ENCODE measurements around the gene AGAP5. TPM values are rescaled to one million over a fixed set of nuclear protein-coding genes. Genes with fewer than 3 reads are reported as not detected.
"Not testable (repeated sequence)": the region's sequence is repeated elsewhere in the genome, so short reads cannot be mapped to it uniquely, and the experiment has no call there.

Gene AGAP5
- total RNA-seq, 1 donor from 2014 or later, result 8.0 TPM

- Mint-ChIP-seq H3K36me3 (ENCODE audit: low read depth, unreplicated experiment) (peaks cover 14% of the 10 kb centered on the region), H3K9me3 (ENCODE audit: unreplicated experiment) (no peaks in the 10 kb centered on the region), H3K27ac (ENCODE audit: unreplicated experiment) (peak overlapping the region; percentile 30), H3K4me1 (ENCODE audit: unreplicated experiment) (peaks cover 8% of the 10 kb centered on the region), H3K27me3 (ENCODE audit: unreplicated experiment) (no peaks in the 10 kb centered on the region), H3K4me3 (ENCODE audit: unreplicated experiment) (no peak overlapping the region)
- TF ChIP-seq, protein P1, sequence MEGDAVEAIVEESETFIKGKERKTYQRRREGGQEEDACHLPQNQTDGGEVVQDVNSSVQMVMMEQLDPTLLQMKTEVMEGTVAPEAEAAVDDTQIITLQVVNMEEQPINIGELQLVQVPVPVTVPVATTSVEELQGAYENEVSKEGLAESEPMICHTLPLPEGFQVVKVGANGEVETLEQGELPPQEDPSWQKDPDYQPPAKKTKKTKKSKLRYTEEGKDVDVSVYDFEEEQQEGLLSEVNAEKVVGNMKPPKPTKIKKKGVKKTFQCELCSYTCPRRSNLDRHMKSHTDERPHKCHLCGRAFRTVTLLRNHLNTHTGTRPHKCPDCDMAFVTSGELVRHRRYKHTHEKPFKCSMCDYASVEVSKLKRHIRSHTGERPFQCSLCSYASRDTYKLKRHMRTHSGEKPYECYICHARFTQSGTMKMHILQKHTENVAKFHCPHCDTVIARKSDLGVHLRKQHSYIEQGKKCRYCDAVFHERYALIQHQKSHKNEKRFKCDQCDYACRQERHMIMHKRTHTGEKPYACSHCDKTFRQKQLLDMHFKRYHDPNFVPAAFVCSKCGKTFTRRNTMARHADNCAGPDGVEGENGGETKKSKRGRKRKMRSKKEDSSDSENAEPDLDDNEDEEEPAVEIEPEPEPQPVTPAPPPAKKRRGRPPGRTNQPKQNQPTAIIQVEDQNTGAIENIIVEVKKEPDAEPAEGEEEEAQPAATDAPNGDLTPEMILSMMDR (IDR thresholded peaks at IDR 0.05; ENCODE audit: unreplicated experiment), result no peak
- DNase-seq (ENCODE audit: low spot score), result no peak
Observed at GRCh38 chr10:73717556-73717955, 19.6 kb upstream of the AGAP5 start.

DNA sequence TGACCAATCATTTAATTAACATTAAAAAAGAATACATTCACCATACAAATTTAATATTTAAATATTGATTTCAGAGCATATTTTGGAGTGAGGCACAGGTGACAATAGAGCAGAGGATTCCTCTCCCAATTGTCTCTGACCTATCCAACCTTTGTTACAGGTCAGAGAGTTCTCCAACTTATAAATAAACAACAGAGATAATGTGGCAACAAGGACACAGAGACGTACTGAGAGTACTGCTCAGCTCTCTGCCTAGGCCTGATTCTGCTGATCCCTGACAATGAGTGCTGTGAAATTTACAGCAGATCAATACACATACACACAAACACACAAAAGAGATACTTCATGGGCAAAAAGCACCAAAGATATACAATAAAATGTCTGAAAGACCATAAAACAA, 18.3 kb upstream of the AGAP5 start:
- H3K4me1 Mint-ChIP-seq (ENCODE audit: unreplicated experiment), result peaks cover 8% of the 10 kb centered on the region
- TF ChIP-seq, protein P1 (IDR thresholded peaks at IDR 0.05; ENCODE audit: unreplicated experiment), result no peak
- H3K27ac Mint-ChIP-seq (ENCODE audit: unreplicated experiment), result no peak overlapping the region
- no peak for DNase-seq (ENCODE audit: low spot score)
- H3K9me3 Mint-ChIP-seq (ENCODE audit: unreplicated experiment), result no peaks in the 10 kb centered on the region
- no peaks in the 10 kb centered on the region for H3K27me3 Mint-ChIP-seq (ENCODE audit: unreplicated experiment)
- peaks cover 14% of the 10 kb centered on the region for H3K36me3 Mint-ChIP-seq (ENCODE audit: low read depth, unreplicated experiment)
- no peak overlapping the region for H3K4me3 Mint-ChIP-seq (ENCODE audit: unreplicated experiment)

DNA sequence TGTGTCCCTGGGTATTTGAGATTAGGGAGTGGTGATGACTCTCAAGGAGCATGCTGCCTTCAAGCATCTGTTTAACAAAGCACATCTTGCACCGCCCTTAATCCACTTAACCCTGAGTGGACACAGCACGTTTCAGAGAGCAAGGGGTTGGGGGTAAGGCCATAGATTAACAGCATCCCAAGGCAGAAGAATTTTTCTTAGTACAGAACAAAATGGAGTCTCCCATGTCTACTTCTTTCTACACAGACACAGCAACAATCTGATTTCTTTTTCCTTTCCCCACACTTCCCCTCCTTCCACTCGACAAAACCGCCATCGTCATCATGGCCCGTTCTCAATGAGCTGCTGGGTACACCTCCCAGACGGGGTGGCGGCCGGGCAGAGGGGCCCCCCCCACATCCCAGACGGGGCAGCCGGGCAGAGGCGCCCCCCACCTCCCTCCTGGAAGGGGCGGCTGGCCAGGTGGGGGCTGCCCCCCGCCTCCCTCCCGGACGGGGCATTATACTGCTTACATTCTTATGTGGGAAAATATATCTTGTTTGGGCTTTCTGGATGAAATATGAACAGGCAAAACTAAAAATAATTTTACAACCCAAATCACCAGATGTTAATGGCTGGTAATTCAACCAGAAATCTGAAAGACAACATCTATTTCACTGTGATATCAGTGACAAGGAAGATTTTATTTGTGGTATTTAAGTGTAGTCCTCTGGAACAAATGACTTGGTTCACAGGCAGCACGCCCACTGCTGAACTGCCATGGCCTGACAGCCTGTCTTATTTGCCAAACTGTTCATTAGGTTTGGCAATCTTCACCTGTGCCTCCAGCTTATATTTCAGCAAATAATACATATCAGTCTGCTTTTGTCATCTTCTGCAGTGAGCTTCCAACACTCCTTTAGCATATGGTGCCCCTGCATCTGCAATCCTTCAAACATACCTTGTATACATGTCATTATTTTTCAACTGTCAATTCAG, 17.6 kb upstream of the AGAP5 start:
- not testable (repeated sequence) for H3K4me3 Mint-ChIP-seq (ENCODE audit: unreplicated experiment); DNase-seq (ENCODE audit: low spot score); H3K27me3 Mint-ChIP-seq (ENCODE audit: unreplicated experiment); H3K27ac Mint-ChIP-seq (ENCODE audit: unreplicated experiment); H3K36me3 Mint-ChIP-seq (ENCODE audit: low read depth, unreplicated experiment); H3K4me1 Mint-ChIP-seq (ENCODE audit: unreplicated experiment); H3K9me3 Mint-ChIP-seq (ENCODE audit: unreplicated experiment)

DNA sequence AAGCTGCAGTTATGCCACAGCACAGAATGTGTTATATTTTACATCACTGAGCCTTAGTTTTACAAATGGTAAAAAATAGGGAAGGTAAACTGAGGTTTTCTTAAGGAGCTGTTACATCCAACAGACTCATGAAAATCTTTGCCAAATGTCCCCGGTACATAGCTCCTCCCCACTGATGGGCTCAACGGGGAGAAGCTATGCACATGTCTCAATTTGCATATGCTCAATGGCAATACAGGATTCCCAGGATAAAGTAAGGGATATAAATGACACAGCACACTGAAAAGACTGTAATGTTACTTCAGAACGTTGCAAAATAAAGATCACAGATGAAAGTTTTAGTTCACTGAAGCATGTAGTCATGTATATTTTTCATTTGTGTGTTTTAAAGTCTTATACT, 16.6 kb upstream of the AGAP5 start:
- H3K4me3 Mint-ChIP-seq (ENCODE audit: unreplicated experiment); H3K4me1 Mint-ChIP-seq (ENCODE audit: unreplicated experiment): not testable (repeated sequence)

GRCh38 chr10:73713912-73714311, 16.0 kb upstream of the AGAP5 start:
- H3K27ac Mint-ChIP-seq (ENCODE audit: unreplicated experiment); H3K9me3 Mint-ChIP-seq (ENCODE audit: unreplicated experiment); H3K36me3 Mint-ChIP-seq (ENCODE audit: low read depth, unreplicated experiment); H3K4me1 Mint-ChIP-seq (ENCODE audit: unreplicated experiment); H3K27me3 Mint-ChIP-seq (ENCODE audit: unreplicated experiment); DNase-seq (ENCODE audit: low spot score); H3K4me3 Mint-ChIP-seq (ENCODE audit: unreplicated experiment): not testable (repeated sequence)

More for the DNA sequence above, 16.6 kb upstream of the AGAP5 start:
- H3K36me3 Mint-ChIP-seq (ENCODE audit: low read depth, unreplicated experiment); H3K27me3 Mint-ChIP-seq (ENCODE audit: unreplicated experiment); H3K27ac Mint-ChIP-seq (ENCODE audit: unreplicated experiment); DNase-seq (ENCODE audit: low spot score); H3K9me3 Mint-ChIP-seq (ENCODE audit: unreplicated experiment): not testable (repeated sequence)

GRCh38 chr10:73711683-73712082, 13.8 kb upstream of the AGAP5 start:
- not testable (repeated sequence) for H3K27ac Mint-ChIP-seq (ENCODE audit: unreplicated experiment); H3K36me3 Mint-ChIP-seq (ENCODE audit: low read depth, unreplicated experiment); H3K4me1 Mint-ChIP-seq (ENCODE audit: unreplicated experiment)

GRCh38 chr10:73708122-73708521, 10.2 kb upstream of the AGAP5 start:
- not testable (repeated sequence) for H3K27me3 Mint-ChIP-seq (ENCODE audit: unreplicated experiment); H3K27ac Mint-ChIP-seq (ENCODE audit: unreplicated experiment); DNase-seq (ENCODE audit: low spot score); H3K4me1 Mint-ChIP-seq (ENCODE audit: unreplicated experiment); H3K4me3 Mint-ChIP-seq (ENCODE audit: unreplicated experiment); H3K9me3 Mint-ChIP-seq (ENCODE audit: unreplicated experiment); H3K36me3 Mint-ChIP-seq (ENCODE audit: low read depth, unreplicated experiment)

More at GRCh38 chr10:73711683-73712082, 13.8 kb upstream of the AGAP5 start:
- not testable (repeated sequence) for DNase-seq (ENCODE audit: low spot score); H3K9me3 Mint-ChIP-seq (ENCODE audit: unreplicated experiment); H3K27me3 Mint-ChIP-seq (ENCODE audit: unreplicated experiment); H3K4me3 Mint-ChIP-seq (ENCODE audit: unreplicated experiment)

DNA sequence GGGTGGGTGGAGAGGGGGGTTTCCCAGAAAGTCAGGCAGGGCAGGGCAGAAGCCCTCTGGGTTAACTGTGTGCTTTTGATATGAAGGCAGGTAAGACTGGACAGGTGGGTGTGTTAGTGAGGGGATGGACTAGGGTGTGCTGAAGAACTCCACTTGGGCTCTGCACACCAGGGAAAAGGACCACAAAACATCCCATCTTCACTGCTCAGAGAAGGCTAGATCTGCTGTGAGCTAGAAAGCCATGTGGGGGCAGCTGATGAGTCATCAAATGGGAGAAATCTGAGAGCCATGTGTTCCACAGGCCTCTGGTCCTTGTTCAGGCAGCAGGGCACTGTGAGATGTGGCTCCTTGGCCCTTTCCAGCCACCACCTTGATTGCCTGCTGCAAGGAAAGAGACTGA, 9.7 kb upstream of the AGAP5 start:
- not testable (repeated sequence) for H3K36me3 Mint-ChIP-seq (ENCODE audit: low read depth, unreplicated experiment); H3K27ac Mint-ChIP-seq (ENCODE audit: unreplicated experiment); DNase-seq (ENCODE audit: low spot score); H3K9me3 Mint-ChIP-seq (ENCODE audit: unreplicated experiment); H3K4me3 Mint-ChIP-seq (ENCODE audit: unreplicated experiment); H3K27me3 Mint-ChIP-seq (ENCODE audit: unreplicated experiment); H3K4me1 Mint-ChIP-seq (ENCODE audit: unreplicated experiment)

- not testable (repeated sequence) for H3K27ac Mint-ChIP-seq (ENCODE audit: unreplicated experiment); H3K9me3 Mint-ChIP-seq (ENCODE audit: unreplicated experiment); DNase-seq (ENCODE audit: low spot score); H3K4me1 Mint-ChIP-seq (ENCODE audit: unreplicated experiment); H3K4me3 Mint-ChIP-seq (ENCODE audit: unreplicated experiment); H3K27me3 Mint-ChIP-seq (ENCODE audit: unreplicated experiment)
- peaks cover 11% of the 10 kb centered on the region for H3K36me3 Mint-ChIP-seq (ENCODE audit: low read depth, unreplicated experiment)
Observed at GRCh38 chr10:73706488-73706887, 8.6 kb upstream of the AGAP5 start.

DNA sequence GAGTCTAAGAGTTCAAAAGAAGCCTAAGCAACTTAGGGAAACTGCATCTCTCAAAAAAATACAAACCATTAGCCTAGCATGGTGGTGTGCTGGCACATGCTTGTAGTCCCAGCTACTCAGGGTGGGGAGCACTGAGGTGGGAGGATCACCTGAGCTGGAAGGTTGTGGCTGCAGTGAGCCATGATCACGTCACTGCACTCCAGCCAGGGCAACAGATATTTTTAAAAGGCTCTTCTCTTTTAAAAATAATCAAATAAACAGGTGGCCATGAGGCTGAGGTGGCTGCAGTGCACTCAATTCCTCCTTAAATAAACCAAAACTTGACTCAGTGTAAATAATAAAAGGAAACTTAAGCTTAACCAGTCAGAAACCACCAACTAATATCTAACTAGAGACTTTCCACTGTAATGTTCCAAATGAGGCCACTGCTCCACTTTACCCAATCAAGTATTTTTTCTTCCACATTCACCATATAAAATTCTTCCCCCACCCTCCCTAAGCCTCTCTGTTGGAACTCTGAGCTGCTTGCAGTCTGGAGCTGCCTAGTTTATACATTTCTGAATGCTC, 7.7 kb upstream of the AGAP5 start:
- DNase-seq (ENCODE audit: low spot score); H3K4me1 Mint-ChIP-seq (ENCODE audit: unreplicated experiment); H3K9me3 Mint-ChIP-seq (ENCODE audit: unreplicated experiment); H3K4me3 Mint-ChIP-seq (ENCODE audit: unreplicated experiment); H3K27me3 Mint-ChIP-seq (ENCODE audit: unreplicated experiment); H3K27ac Mint-ChIP-seq (ENCODE audit: unreplicated experiment): not testable (repeated sequence)
- H3K36me3 Mint-ChIP-seq (ENCODE audit: low read depth, unreplicated experiment), result peaks cover 12% of the 10 kb centered on the region
